Measurements from ENCODE around the gene C16orf86.

Gene C16orf86

DNA sequence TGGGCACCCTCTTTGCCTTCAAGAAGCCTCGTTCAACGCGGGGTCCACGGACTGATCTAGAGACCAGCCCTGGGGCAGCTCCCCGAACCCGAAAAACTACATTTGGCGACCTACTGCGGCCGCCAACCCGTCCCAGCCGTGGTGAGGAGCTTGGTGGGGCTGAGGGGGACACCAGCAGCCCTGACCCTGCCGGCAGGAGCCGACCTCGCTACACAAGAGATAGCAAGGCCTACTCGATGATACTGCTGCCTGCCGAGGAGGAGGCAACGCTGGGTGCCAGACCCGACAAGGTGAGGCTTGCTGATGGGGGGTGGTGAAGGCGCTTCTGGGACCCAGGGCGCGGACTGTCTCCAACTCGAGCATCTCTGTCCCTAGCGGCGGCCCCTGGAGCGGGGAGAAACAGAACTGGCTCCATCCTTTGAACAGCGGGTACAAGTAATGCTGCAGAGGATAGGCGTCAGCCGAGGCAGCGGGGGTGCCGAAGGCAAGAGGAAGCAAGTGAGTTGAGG is 12.2 kb upstream of the C16orf86 start:
- DNase-seq, result no peak

DNA sequence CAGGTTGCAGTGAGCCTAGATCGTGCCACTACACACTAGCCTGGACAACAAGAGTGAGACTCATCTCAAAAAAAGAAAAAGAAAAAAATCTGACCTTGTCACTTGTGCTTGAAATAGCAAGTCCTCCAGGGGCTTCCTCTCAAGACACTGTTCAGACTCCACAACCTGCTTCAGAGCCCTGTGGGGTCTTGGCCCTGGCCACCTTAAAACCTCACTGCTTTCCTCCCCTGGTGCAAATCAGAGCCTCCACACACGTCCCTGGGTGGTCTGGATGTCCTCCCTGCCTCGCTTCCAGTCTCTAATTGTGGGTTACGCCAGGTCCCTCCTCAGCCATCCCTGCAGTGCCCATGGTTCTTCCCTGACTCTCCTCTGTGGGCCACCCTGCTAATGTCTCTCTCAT is 11.3 kb upstream of the C16orf86 start:
- no peak for DNase-seq

DNA sequence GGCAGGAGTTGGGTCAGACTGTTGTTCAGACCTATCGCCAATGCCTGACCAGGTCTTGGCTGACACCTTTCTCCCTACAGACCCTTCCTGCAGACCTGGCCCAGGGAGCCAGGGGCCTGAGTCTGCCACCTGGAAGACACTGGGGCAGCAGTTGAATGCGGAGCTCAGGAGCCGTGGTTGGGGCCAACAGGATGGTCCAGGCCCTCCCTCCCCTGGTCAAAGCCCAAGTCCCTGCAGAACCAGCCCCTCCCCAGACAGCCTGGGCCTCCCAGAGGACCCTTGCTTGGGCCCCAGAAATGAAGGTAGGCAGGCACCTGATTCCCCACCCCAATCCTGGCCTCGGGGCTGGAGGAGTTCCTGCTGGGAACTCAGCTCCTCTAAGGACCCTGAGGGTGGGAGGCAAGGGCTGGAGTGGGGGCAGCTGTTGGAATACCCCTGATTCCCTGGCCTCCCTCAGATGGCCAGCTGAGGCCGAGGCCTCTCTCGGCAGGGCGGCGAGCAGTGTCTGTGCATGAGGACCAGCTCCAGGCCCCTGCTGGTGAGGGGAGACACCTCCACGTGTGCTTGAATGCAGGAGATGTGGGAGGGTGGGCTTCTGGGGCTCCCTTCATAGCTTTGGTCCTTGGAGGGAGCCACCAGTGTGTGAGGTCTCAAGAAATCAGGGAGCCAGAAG is 10.1 kb upstream of the C16orf86 start:
- DNase-seq, result no peak

DNA sequence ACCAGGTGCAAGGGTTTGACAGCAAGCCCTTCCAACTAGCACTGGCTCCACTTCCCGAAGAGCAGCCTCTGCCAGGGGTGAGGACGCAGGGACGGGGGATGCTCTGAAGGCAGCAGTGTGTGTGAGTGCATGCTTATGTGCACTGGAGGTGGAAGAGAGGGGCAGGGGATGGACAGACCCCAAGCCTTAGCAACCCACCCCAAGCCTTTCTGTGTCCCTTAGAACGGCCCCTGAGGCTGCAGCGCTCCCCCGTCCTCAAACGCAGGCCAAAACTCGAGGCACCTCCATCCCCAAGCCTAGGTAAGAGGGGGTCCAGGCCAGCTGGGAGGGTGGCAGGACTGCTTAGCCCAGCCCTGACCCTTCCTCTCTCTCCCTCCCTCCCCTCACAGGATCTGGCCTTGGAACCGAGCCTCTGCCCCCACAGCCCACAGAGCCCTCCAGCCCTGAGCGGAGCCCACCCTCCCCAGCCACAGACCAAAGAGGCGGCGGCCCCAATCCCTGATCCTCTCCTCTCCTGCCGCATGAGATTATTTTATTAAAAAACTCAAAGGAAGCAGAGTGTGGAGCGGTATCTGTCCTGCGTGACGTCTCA is 9.5 kb upstream of the C16orf86 start:
- DNase-seq, result no peak

DNA sequence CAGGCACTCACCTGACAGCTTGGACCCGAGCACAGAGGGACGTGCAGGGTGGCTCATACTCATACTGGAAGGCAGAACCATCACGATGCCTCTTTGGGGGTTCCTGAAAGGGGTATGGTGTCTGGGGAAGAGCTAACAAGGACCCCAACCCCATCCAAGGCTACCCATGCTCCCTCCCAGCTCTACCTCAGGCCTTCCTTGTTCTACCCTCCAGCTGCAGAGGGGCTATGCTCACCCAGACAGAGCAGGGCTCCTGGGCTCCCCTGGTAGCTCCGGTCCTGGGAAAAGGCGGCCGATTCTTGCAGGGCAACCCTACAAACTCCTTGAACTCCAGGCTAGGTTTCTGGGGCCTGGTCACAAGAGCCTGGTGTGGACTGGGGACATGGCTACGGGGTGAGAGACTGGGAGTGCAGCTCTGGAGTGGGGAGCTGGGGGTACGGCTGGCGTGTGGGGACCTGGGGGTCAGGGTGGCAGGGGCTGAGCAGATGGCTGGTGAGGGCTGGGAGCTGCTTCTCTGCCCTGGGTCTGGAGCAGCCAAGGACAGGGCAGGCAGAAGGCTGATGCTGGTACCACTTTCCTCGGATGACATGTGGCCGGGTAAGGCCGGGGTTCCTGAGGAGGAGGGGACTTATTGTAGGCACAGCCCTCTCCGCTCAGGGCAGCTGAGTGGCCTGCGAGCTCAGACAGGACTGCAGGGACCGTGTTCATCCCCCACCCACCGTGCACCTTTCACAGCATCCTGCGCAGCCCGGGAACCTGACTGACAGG is 8.7 kb upstream of the C16orf86 start:
- no peak for DNase-seq

DNA sequence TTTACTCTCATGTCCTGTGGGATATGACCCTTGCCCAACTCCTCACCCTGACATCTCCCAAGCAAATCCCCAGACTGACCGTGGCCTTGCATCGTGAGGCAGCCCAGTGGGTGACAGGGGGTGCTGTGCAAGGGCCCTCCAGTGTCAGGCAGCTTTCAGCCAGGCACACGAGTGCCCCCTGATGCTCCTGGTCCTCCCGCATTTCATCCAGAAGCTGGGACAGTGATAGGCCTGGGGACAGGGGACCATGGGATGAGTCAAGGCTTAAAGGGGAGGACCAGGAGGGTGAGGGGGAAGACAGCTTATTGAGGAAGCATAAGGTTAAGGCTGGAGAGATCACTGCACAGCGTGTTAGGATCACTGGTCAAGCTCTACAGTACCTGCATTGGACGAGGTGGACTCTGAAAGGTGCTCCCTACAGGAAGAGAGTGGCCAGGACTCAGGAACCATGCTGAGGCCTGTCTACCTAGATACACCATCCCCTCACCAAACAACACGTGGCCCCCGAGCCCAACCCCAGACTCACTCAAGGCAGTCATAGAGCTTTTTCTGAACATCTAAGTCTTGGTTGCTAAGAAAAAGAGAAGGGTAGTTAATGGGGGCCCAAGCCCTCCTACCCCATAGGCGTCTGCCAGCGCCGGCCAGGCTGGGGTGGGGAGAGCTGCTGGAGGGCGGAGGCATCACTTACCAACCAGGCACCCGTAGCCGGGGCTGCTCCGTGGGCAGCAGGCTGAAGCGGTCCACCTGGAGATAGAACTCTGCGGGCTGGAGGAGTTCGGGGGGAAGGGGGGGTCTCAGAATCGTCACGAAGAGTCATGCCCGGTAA is 7.6 kb upstream of the C16orf86 start:
- DNase-seq, result no peak

DNA sequence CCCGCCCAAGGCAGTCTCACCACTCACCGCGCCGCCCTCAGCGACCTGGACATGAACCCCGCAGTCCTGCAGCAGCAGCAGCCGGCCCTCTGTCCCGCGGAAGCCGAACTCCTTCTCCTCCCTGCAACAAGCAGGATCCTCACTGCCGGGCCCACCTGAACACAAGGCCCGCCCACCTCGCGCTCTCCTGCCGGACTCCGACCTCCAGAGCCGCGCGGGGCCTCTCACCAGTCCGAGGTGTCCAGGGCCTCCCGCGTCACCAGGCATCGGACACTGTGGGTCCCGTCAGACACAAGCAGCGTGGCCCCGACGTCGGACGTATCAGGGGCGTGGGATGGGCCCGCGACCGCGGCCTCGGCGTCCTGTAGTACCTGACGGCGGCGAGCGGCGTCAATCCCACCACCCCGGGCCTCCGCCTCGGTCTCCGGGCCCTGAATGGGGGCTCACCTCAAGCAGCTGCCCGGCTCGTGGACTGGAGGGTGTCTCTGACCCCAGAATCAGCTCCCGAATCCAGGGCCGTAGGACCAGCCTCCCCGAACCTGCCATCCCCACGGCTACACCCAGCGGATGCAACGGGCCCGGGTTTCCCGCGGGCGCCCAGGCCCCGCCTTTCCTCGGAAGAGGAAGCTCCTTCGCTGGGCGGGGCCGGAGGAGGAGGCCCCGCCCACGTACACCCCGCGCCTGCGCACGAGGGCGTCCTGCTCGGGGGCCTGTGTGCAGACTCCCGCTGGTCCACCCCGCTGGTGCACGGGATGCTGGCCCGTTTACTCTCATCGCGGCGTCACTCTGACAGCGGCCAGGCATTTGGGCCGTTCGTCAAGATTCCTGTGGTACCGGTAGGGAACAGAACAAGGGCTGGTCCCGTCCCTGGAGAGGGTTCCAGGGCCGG is 6.7 kb upstream of the C16orf86 start, which contains the start of gene ACD:
ACD (minus strand) TSS at position 586 of the 889 bp plus-strand sequence; CDS start at position 546, 40 bp downstream.
- peak; percentile 96 for DNase-seq

DNA sequence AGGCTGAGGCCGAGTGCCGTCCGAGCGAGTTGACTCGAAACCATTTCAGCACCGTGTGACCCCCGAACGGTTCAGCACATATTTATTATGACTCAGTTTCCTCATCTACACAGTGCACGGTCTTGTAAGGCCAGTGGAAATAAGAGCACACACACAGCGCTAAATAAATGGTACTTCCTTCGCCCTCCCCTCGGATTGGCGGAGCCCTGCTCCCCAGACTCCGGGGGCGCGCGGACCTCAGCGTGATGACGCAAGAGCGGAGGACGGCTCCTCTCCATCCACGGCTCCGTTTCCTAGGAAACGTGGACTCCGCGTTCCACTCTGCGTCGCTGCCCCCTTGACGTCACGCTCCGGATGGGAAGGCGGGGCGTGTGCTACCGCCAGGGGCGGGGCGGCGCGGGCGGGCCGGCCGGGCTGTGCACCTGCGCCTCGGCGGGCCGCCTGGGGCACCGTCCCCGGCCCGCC is 6.0 kb upstream of the C16orf86 start, which contains the start of gene PARD6A:
PARD6A (plus strand) TSS at position 397 of the 465 bp plus-strand sequence. CDS start 79 bp downstream, outside the sequence.
- peak; percentile 90 for DNase-seq

DNA sequence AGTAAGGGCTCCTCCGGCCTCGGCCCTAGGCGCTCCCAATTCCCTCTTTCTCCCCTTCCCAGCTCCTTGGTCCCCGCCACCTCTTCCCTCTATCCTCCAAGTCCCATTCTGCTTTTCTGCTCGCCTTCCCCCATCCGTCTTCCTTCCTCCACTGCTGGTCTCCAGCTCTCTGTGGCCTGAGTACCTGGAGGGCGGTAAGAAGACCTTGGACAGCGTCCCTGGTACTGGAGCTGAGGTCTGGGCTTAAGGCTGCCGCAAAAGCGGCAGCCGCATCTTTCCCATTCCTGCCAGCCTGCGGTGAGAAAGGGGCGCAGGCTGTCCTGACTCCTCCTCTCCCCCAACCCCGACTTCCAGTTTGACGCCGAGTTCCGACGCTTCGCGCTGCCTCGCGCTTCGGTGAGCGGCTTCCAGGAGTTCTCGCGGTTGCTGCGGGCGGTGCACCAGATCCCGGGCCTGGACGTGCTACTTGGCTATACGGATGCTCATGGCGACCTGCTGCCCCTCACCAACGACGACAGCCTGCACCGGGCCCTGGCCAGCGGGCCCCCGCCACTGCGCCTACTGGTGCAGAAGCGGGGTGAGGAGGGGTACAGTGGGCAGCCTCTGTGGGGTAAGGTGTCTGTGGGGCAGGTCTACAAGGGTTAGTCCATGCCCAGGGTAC is 5.4 kb upstream of the C16orf86 start:
- DNase-seq, result no peak

DNA sequence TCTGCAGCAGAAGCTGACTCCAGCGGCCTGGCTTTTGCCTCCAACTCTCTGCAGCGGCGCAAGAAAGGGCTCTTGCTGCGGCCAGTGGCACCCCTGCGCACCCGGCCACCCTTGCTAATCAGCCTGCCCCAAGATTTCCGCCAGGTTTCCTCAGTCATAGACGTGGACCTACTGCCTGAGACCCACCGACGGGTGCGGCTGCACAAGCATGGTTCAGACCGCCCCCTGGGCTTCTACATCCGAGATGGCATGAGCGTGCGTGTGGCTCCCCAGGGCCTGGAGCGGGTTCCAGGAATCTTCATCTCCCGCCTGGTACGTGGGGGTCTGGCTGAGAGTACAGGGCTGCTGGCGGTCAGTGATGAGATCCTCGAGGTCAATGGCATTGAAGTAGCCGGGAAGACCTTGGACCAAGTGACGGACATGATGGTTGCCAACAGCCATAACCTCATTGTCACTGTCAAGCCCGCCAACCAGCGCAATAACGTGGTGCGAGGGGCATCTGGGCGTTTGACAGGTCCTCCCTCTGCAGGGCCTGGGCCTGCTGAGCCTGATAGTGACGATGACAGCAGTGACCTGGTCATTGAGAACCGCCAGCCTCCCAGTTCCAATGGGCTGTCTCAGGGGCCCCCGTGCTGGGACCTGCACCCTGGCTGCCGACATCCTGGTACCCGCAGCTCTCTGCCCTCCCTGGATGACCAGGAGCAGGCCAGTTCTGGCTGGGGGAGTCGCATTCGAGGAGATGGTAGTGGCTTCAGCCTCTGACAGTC is 4.5 kb upstream of the C16orf86 start:
- DNase-seq, result no peak

DNA sequence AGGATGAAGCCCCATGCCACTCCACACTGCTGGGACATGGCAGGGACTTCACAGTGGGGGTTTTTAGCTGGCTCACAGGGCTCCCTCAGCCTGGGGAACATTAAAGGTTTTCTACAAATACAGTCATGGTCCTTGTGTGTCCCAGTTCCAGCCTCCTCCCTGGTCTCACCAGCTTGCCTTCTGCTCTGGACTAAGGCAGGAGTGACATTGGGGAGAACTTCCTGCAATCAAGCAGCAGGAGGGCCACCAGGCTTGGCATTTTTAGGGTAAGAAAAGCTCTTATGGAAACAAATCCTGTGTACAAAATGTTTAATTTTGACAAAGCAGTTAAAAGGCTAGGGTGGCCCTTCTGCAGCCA is 4.0 kb upstream of the C16orf86 start:
- DNase-seq, result no peak

DNA sequence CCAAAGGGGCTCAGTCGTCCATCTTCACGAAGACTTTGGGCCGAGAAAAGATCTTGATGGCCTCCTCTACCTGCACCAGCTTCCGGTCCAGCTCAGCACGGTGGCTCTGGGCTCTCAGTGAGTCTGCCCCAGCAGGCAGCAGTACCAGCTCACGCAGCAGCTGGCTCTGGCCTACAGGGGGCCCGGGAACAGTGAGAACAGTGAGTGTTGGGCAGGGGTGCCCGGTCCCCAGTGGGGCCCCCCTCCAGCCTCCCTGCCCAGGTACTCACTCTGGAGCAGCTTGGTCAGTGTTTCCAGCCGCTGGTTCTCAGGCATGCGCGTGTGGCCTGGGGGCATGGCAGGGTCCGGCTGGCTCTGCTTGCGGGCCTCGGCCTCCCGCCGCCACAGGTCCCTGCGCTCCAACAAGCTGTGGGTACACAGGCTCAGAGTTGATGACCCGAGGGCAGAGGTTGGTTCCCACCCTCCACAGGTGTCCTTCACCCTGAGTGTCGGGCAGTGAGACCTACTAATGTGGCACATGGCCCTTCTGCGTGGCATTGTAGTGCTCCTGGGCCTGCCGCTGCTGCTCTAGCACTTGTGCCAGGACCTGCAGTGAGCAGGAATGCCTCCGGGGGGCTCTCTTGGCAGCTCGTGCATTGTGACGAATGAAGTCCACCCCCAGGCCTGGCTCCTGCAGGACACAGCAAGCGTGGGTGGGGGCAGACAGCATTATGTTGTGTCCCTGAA is 3.3 kb upstream of the C16orf86 start:
- DNase-seq, result no peak

DNA sequence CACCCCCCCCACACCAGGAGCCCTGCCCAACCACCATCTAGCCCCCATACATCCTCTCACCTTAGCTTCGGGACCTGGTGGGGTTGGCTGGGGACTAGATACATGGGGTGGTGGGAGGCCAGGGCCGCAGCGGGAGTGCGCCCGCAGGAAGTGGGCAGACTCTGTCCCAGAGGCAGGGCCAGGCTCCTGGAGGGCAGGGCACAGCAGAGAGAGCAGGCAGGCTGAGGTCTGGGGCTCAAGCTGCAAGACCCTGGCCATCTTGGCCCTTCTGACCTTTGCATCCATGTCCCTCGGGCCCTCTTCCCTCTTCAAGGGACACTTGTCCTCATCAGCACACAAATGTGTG is 2.8 kb upstream of the C16orf86 start:
- no peak for DNase-seq

DNA sequence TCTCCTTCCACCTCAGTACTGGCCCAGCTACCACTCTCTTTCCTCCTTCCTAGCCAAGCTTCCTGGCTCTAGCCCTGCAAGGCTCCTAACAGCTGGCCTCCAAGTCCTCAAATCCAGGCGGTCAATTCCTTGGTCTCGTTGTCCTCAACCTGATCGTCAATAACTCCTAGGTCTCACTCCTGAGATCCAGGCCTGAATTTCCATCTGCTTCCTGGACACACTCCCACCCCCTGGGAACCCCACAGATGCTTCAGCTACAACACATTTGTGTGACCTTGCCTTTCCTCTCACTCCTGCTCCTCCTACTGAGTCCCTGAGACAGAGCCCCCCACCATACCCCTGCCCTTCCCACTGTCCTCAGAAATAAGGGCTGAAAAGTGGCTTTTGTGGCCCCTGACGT is 2.4 kb upstream of the C16orf86 start:
- DNase-seq, result no peak

DNA sequence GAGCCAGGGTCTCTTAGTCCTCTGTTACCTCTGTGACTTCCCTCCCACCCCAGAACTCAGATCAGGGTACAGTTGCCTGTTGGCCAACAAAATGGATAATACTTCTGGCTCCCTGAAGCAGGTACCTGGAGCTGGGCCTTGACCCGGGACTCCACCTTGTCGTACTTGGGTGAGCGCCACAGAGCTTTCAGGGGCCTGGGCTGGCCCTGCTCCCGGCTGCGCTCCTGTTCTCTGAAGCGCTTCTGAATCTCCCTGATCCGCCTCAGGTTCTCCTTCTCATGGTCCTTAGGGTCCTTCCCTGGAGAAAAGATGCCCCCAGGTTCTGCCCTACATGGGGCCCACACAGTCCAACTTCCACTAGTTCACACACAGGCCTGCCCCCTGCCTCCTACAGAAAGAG is 1.7 kb upstream of the C16orf86 start:
- no peak for DNase-seq

DNA sequence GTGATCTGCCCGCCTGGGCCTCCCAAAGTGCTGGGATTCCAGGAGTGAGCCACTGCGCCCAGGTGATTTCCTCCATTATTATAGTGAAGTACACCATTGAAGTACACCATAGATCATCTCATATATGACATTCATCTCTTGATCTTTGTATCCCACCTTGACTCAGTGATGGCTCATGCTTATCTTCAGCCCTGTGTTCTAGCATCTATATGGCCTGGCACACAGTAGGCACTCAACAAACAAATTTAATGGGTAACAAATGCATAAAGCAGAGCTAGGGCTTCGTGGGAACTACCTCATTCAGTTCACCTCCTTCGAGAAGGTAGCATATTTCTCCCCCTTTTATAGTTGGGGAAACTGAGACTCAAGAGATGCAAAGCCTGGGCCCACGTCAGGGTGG is 1.0 kb upstream of the C16orf86 start:
- no peak for DNase-seq

DNA sequence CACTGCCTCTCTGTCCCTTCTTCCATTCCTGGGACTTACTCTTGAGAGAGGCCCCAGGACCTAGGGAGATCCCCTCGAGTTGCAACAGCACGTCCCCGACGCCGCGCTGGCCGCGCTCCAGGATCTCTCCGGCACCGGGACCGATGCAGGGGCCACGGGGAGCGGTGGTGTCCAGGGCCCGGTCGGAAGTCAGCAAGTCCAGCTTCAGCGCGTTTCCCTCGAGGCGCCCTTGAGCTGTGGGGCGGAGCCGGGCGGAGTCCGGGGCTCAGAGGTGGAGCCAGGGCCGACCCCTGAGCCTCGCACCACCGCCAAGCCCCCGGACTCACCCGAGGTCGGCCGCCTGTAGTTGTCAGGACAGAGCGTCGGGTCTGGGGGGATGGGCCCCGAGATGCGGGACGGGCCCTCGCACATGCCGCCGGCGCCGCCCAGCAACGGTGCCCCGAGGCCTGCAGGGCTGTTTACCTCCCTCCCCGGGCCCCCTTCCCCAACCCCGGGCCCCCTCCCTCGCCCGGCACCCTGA is 522 bp upstream of the C16orf86 start:
- peak; percentile 43 for DNase-seq

DNA sequence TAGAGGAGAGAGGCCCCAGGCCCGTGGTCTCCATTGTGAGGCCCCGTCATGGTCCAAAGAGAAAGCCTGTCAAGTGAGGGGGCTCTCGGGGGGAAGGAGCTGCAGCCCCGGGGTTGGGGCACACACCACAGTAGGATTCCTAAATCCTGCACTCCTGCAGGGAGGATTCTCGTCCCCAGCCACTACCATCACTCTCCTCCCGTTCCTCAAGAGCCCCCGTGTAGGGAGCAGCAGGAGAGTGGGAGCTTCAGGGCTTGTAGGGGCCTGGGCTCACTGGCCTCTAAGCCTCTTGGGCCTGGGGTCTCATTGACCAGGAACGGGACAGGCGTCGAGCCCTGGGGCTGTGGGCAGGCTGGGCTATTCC is 821 bp downstream of the C16orf86 start:
- DNase-seq, result no peak

DNA sequence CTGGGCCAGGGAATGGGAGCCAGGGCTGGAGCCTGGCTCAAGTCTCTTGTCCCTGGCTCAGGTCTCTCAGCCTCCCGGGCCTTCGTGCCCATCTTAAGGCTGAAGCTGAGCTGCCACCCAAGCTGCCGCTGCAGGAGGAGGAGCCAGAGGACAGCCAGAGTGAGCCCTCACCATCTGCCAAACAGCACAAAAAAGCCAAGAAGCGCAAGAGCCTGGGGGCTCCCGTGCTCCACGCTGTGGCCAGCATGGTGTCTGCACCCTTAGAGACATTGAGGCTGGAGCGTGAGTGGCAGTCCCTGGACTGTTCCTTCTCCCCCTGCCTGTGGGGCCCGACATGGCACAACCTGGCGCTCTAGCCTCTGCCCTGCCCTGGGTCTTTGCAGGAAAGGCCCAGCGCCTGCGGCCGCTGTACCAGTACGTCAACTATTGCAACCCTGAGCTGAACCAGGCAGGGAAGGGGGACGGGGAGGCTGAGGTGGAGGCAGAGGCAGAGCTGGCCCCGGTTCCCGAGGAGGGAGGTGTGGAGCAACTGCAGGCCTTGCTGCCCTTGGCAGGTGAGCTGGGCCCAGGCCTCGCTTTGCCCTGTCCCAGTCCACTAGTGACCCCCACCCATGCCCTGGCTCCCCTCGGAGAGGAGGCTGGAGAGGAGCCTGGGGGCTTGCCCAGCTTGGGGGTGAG is 1.3 kb downstream of the C16orf86 start:
- DNase-seq, result peak; percentile 64

All from activated CD4-positive, CD25-positive, alpha-beta regulatory T cell treated with anti-CD3 and anti-CD28 coated beads, Interleukin-2, amount 50 U/mL, for 72 hours (primary cell).